ENCODE data around the gene KCNIP3. TPM values are rescaled to one million over a fixed set of nuclear protein-coding genes. Genes with fewer than 3 reads are reported as not detected.

KCNIP3 gene
- total RNA-seq, 1 experiment from 2014 or later: not detected

DNA sequence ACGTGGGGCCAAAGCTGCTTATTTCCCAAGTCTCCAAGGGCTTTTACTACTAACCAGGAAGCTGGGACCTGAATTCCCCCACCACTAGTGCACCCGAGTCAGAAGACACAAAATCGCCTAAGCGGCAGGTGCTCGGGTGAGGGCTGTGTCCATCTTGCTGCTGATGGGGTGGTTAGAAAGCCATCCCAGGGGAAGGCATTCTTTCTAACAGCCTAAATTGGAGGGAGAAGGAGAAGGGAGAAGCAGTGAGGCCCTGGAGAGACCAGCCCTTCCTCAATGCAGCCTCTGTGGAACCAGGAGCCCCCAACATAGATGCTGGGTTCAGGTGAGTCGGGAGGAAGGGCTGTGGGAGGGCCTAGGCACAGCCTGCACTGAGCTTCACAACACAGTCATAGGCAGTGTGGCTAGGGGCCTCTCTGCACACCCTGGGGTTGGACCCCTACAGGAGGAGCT lies 24.8 kb upstream of the KCNIP3 start:
- Histone ChIP-seq H3K4me3 (ENCODE audit: low read length) (no peak overlapping the region), H3K36me3 (ENCODE audit: insufficient read depth, low read length) (no peaks in the 10 kb centered on the region), H3K9ac (ENCODE audit: low read length) (no peak overlapping the region), H3K9me2 (replicated peaks; ENCODE audit: insufficient read depth, low read length) (no peaks in the 10 kb centered on the region), H3K79me2 (ENCODE audit: low read length) (no peaks in the 10 kb centered on the region), H4K20me1 (ENCODE audit: insufficient read depth, low read depth, low read length) (no peaks in the 10 kb centered on the region), H3K27ac (ENCODE audit: low read length) (no peak overlapping the region), H2AFZ (ENCODE audit: low read length) (no peak overlapping the region), H3K4me2 (ENCODE audit: low read depth, low read length, poor library complexity, severe bottlenecking) (no peak overlapping the region), H3K4me1 (ENCODE audit: low read length) (no peaks in the 10 kb centered on the region), H3K27me3 (ENCODE audit: low read length) (no peaks in the 10 kb centered on the region), H3K9me3 (ENCODE audit: low read length) (no peaks in the 10 kb centered on the region)
- no peak for DNase-seq

- DNase-seq: no peak
- no peak overlapping the region for H3K4me3 ChIP-seq (ENCODE audit: low read length)
- no peaks in the 10 kb centered on the region for H3K9me3 ChIP-seq (ENCODE audit: low read length)
- H3K36me3 ChIP-seq (ENCODE audit: insufficient read depth, low read length): no peaks in the 10 kb centered on the region
- no peaks in the 10 kb centered on the region for H3K79me2 ChIP-seq (ENCODE audit: low read length)
- no peak overlapping the region for H2AFZ ChIP-seq (ENCODE audit: low read length)
- no peak overlapping the region for H3K27ac ChIP-seq (ENCODE audit: low read length)
- no peaks in the 10 kb centered on the region for H3K9me2 ChIP-seq (replicated peaks; ENCODE audit: insufficient read depth, low read length)
- no peak overlapping the region for H3K9ac ChIP-seq (ENCODE audit: low read length)
- no peaks in the 10 kb centered on the region for H3K4me1 ChIP-seq (ENCODE audit: low read length)
- H3K27me3 ChIP-seq (ENCODE audit: low read length): no peaks in the 10 kb centered on the region
- H4K20me1 ChIP-seq (ENCODE audit: insufficient read depth, low read depth, low read length): no peaks in the 10 kb centered on the region
- H3K4me2 ChIP-seq (ENCODE audit: low read depth, low read length, poor library complexity, severe bottlenecking): no peak overlapping the region
Observed at GRCh38 chr2:95272781-95273180, 24.4 kb upstream of the KCNIP3 start.

DNA sequence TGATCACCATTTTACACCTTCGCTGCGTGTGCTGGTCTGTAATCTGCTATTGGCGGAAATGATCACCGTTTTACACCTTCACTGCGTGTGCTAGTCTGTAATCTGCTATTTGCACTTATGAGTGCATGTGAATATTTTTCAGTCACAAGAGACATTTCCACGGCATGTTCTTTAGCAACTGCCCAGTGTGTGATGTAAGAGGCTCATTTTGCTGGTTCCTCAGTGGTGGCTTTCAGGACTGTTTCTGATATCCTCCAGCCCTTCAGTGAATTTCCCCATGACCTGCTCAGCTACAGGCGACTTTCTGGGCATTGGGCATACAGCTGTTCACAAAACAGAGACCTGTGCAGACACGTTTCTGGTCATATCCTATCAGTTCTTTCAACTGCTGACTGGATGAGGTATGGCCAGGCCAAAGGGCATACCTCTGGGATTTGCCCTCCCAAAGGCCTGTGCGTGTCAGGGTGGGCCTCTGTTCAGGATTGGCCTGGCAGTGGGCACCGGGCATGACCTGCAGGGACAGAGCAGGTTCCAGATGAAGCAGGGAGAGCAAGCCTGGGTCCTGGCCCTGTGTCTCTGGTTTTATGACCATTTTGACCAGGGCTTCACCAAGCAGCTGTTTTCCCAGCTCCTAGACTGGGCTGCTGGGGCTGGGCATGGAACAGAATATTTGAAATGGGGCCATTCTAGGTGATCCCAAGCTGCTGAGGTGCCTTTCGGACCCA lies 23.4 kb upstream of the KCNIP3 start:
- Histone ChIP-seq H3K9me3 (ENCODE audit: low read length) (no peaks in the 10 kb centered on the region), H2AFZ (ENCODE audit: low read length) (no peak overlapping the region), H3K9me2 (replicated peaks; ENCODE audit: insufficient read depth, low read length) (no peaks in the 10 kb centered on the region), H3K79me2 (ENCODE audit: low read length) (no peaks in the 10 kb centered on the region), H3K4me1 (ENCODE audit: low read length) (no peaks in the 10 kb centered on the region), H3K4me2 (ENCODE audit: low read depth, low read length, poor library complexity, severe bottlenecking) (no peak overlapping the region), H3K9ac (ENCODE audit: low read length) (no peak overlapping the region), H3K36me3 (ENCODE audit: insufficient read depth, low read length) (no peaks in the 10 kb centered on the region), H3K27ac (ENCODE audit: low read length) (no peak overlapping the region), H3K4me3 (ENCODE audit: low read length) (no peak overlapping the region), H3K27me3 (ENCODE audit: low read length) (no peaks in the 10 kb centered on the region), H4K20me1 (ENCODE audit: insufficient read depth, low read depth, low read length) (no peaks in the 10 kb centered on the region)
- DNase-seq: no peak

GRCh38 chr2:95274291-95275150 lies 22.6 kb upstream of the KCNIP3 start, which contains the start of gene PROM2:
Gene PROM2 (plus strand): TSS chr2:95274449. CDS start chr2:95274586, 137 bp downstream.
- H3K4me2 ChIP-seq (ENCODE audit: low read depth, low read length, poor library complexity, severe bottlenecking): no peak within 1 kb of the TSS
- H3K36me3 ChIP-seq (ENCODE audit: insufficient read depth, low read length): no peaks in the 10 kb centered on the region
- H3K4me1 ChIP-seq (ENCODE audit: low read length): no peaks in the 10 kb centered on the region
- no peaks in the 10 kb centered on the region for H3K9me2 ChIP-seq (replicated peaks; ENCODE audit: insufficient read depth, low read length)
- no peak for DNase-seq
- no peak within 1 kb of the TSS for H3K9ac ChIP-seq (ENCODE audit: low read length)
- H4K20me1 ChIP-seq (ENCODE audit: insufficient read depth, low read depth, low read length): no peaks in the 10 kb centered on the region
- no peak within 1 kb of the TSS for H3K27ac ChIP-seq (ENCODE audit: low read length)
- H3K4me3 ChIP-seq (ENCODE audit: low read length): no peak within 1 kb of the TSS
- no peaks in the 10 kb centered on the region for H3K27me3 ChIP-seq (ENCODE audit: low read length)
- no peaks in the 10 kb centered on the region for H3K9me3 ChIP-seq (ENCODE audit: low read length)
- no peaks in the 10 kb centered on the region for H3K79me2 ChIP-seq (ENCODE audit: low read length)
- no peak within 1 kb of the TSS for H2AFZ ChIP-seq (ENCODE audit: low read length)

GRCh38 chr2:95275151-95275515 lies 22.0 kb upstream of the KCNIP3 start:
- no peaks in the 10 kb centered on the region for H3K79me2 ChIP-seq (ENCODE audit: low read length)
- no peak overlapping the region for H2AFZ ChIP-seq (ENCODE audit: low read length)
- H3K27me3 ChIP-seq (ENCODE audit: low read length): no peaks in the 10 kb centered on the region
- H3K9me3 ChIP-seq (ENCODE audit: low read length): no peaks in the 10 kb centered on the region
- H3K9me2 ChIP-seq (replicated peaks; ENCODE audit: insufficient read depth, low read length): no peaks in the 10 kb centered on the region
- H3K36me3 ChIP-seq (ENCODE audit: insufficient read depth, low read length): no peaks in the 10 kb centered on the region
- no peaks in the 10 kb centered on the region for H4K20me1 ChIP-seq (ENCODE audit: insufficient read depth, low read depth, low read length)
- no peaks in the 10 kb centered on the region for H3K4me1 ChIP-seq (ENCODE audit: low read length)
- no peak overlapping the region for H3K27ac ChIP-seq (ENCODE audit: low read length)
- H3K9ac ChIP-seq (ENCODE audit: low read length): no peak overlapping the region
- H3K4me2 ChIP-seq (ENCODE audit: low read depth, low read length, poor library complexity, severe bottlenecking): no peak overlapping the region
- DNase-seq: no peak
- H3K4me3 ChIP-seq (ENCODE audit: low read length): no peak overlapping the region

DNA sequence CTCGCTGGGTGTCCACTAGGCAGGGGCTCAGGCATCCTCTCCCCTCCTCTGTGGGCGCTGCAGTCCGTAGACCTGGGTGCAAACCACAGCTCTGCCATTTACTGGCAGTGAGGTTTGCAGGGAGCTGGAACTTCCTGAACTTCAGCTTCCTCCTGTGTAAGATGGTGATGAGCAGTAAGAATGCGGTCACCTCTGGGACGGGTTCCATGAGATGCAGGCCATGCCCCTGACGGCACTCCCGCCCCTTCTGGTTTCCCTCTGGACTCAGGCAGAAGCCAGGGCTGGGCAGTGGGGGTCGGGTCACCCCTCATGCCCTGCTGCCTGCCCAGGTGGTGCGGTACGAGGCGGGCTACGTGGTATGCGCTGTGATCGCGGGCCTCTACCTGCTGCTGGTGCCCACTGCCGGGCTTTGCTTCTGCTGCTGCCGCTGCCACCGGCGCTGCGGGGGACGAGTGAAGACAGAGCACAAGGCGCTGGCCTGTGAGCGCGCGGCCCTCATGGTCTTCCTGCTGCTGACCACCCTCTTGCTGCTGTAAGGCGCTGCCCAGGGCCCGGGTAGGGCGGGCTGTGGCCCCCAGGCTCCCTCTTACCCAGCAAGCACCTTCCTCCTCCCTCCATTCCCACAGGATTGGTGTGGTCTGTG lies 21.4 kb upstream of the KCNIP3 start:
- Histone ChIP-seq H3K9me3 (ENCODE audit: low read length) (no peaks in the 10 kb centered on the region), H3K79me2 (ENCODE audit: low read length) (no peaks in the 10 kb centered on the region), H4K20me1 (ENCODE audit: insufficient read depth, low read depth, low read length) (no peaks in the 10 kb centered on the region)

GRCh38 chr2:95276244-95276887 lies 20.8 kb upstream of the KCNIP3 start:
- Histone ChIP-seq H3K9me2 (replicated peaks; ENCODE audit: insufficient read depth, low read length) (no peaks in the 10 kb centered on the region), H4K20me1 (ENCODE audit: insufficient read depth, low read depth, low read length) (no peaks in the 10 kb centered on the region), H3K27me3 (ENCODE audit: low read length) (no peaks in the 10 kb centered on the region), H3K36me3 (ENCODE audit: insufficient read depth, low read length) (no peaks in the 10 kb centered on the region), H3K79me2 (ENCODE audit: low read length) (no peaks in the 10 kb centered on the region), H3K27ac (ENCODE audit: low read length) (no peak overlapping the region), H2AFZ (ENCODE audit: low read length) (no peak overlapping the region), H3K9me3 (ENCODE audit: low read length) (no peaks in the 10 kb centered on the region), H3K4me1 (ENCODE audit: low read length) (no peaks in the 10 kb centered on the region), H3K9ac (ENCODE audit: low read length) (no peak overlapping the region), H3K4me3 (ENCODE audit: low read length) (no peak overlapping the region), H3K4me2 (ENCODE audit: low read depth, low read length, poor library complexity, severe bottlenecking) (no peak overlapping the region)
- no peak for DNase-seq

More for the DNA sequence above, 21.4 kb upstream of the KCNIP3 start:
- Histone ChIP-seq H3K4me1 (ENCODE audit: low read length) (no peaks in the 10 kb centered on the region), H3K9me2 (replicated peaks; ENCODE audit: insufficient read depth, low read length) (no peaks in the 10 kb centered on the region), H2AFZ (ENCODE audit: low read length) (no peak overlapping the region), H3K4me2 (ENCODE audit: low read depth, low read length, poor library complexity, severe bottlenecking) (no peak overlapping the region), H3K36me3 (ENCODE audit: insufficient read depth, low read length) (no peaks in the 10 kb centered on the region), H3K9ac (ENCODE audit: low read length) (no peak overlapping the region), H3K27me3 (ENCODE audit: low read length) (no peaks in the 10 kb centered on the region), H3K4me3 (ENCODE audit: low read length) (no peak overlapping the region), H3K27ac (ENCODE audit: low read length) (no peak overlapping the region)
- no peak for DNase-seq

- Histone ChIP-seq H3K79me2 (ENCODE audit: low read length) (no peaks in the 10 kb centered on the region), H4K20me1 (ENCODE audit: insufficient read depth, low read depth, low read length) (no peaks in the 10 kb centered on the region), H3K4me1 (ENCODE audit: low read length) (no peaks in the 10 kb centered on the region), H3K27me3 (ENCODE audit: low read length) (no peaks in the 10 kb centered on the region), H3K4me3 (ENCODE audit: low read length) (no peak overlapping the region), H2AFZ (ENCODE audit: low read length) (no peak overlapping the region), H3K4me2 (ENCODE audit: low read depth, low read length, poor library complexity, severe bottlenecking) (no peak overlapping the region), H3K9ac (ENCODE audit: low read length) (no peak overlapping the region), H3K9me2 (replicated peaks; ENCODE audit: insufficient read depth, low read length) (no peaks in the 10 kb centered on the region), H3K27ac (ENCODE audit: low read length) (no peak overlapping the region), H3K9me3 (ENCODE audit: low read length) (no peaks in the 10 kb centered on the region), H3K36me3 (ENCODE audit: insufficient read depth, low read length) (no peaks in the 10 kb centered on the region)
- DNase-seq: no peak
Observed at GRCh38 chr2:95276888-95277245, 20.3 kb upstream of the KCNIP3 start.

Data from Karpas-422 (cell line).